Measurements from ENCODE around the gene PTPMT1.

DNA sequence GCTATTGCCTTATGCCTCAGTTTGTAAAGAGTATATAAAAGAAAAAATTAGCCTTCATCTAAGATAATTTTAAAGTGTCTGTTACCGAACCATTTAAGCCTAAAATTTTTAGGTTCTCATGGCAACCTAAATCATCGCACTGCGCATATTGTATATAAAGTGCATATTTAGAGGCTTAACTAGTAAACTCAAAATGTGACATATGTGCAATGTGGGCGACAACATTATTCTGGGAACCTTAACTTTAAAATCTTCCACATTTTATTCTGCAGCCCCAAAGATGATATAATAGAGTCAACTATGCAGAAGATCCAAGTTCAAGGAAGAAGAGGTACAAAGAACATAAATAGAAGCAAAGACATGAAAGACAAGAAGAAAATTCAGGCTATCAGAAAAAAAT lies 35.4 kb upstream of the PTPMT1 start:
- TF ChIP-seq, protein P1, sequence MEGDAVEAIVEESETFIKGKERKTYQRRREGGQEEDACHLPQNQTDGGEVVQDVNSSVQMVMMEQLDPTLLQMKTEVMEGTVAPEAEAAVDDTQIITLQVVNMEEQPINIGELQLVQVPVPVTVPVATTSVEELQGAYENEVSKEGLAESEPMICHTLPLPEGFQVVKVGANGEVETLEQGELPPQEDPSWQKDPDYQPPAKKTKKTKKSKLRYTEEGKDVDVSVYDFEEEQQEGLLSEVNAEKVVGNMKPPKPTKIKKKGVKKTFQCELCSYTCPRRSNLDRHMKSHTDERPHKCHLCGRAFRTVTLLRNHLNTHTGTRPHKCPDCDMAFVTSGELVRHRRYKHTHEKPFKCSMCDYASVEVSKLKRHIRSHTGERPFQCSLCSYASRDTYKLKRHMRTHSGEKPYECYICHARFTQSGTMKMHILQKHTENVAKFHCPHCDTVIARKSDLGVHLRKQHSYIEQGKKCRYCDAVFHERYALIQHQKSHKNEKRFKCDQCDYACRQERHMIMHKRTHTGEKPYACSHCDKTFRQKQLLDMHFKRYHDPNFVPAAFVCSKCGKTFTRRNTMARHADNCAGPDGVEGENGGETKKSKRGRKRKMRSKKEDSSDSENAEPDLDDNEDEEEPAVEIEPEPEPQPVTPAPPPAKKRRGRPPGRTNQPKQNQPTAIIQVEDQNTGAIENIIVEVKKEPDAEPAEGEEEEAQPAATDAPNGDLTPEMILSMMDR (IDR thresholded peaks at IDR 0.05), result no peak
- TF ChIP-seq POLR2A (IDR thresholded peaks at IDR 0.05) (no peak), EP300 (IDR thresholded peaks at IDR 0.05) (no peak)

All from ovary (tissue), 3 donors.